Suprapubic skin (tissue), 4 donors: ENCODE data around the gene IKZF4. TPM values are rescaled to one million over a fixed set of nuclear protein-coding genes. Genes with fewer than 3 reads are reported as not detected.
"Not testable (repeated sequence)": the region's sequence is repeated elsewhere in the genome, so short reads cannot be mapped to it uniquely, and the experiment has no call there.

Source experiments
- DNase-seq, 2 donors: peaks; one replicate each; pipeline ENCODE4 v3.0.0-alpha.2; 2019; ENCODE audit warnings: low spot score in 2 of 2
- H3K27ac ChIP-seq: fragments of 200-600 bp; sonication (generic); one replicate; pipeline ENCODE4 v1.5.1; 2019
- H3K27me3 ChIP-seq: fragments of 200-600 bp; sonication (generic); one replicate; pipeline ENCODE4 v1.5.1; 2019
- H3K36me3 ChIP-seq: fragments of 200-600 bp; sonication (generic); one replicate; pipeline ENCODE4 v1.5.1; 2019
- H3K4me1 ChIP-seq: fragments of 200-600 bp; sonication (generic); one replicate; pipeline ENCODE4 v1.5.1; 2019
- H3K4me3 ChIP-seq: fragments of 200-600 bp; sonication (generic); one replicate; pipeline ENCODE4 v1.5.1; 2019; ENCODE audit warnings: mild to moderate bottlenecking
- H3K9me3 ChIP-seq: fragments of 200-600 bp; sonication (generic); one replicate; pipeline ENCODE4 v1.5.1; 2019
- CTCF ChIP-seq, 2 donors: fragments of 200-600 bp in 1 of 2; fragments of 450-650 bp in 1 of 2; sonication (generic) in 1 of 2; IDR thresholded peaks; one replicate each; pipeline ENCODE4 v1.5.1; 2016 to 2019; ENCODE audit warnings: antibody characterized with exemption in 2 of 2, mild to moderate bottlenecking in 1 of 2, moderate library complexity in 1 of 2
- EP300 ChIP-seq: sonication (generic); formaldehyde crosslinking; IDR thresholded peaks from one replicate; pipeline ENCODE4 v1.6.1; 2017; ENCODE audit warnings: antibody characterized with exemption
- POLR2A ChIP-seq, 2 donors: fragments of 450-650 bp; IDR thresholded peaks; one replicate each; pipeline ENCODE4 v1.6.1; 2017; ENCODE audit warnings: antibody characterized with exemption in 2 of 2, mild to moderate bottlenecking in 2 of 2, moderate library complexity in 2 of 2
- POLR2AphosphoS5 ChIP-seq, 3 donors: sonication (generic); formaldehyde crosslinking; IDR thresholded peaks; one replicate each; pipeline ENCODE4 v1.6.1; 2017; ENCODE audit warnings: antibody characterized with exemption in 3 of 3
- WGBS: methylation state at CpG from one replicate; pipeline ENCODE4 v1.1.5; 2018; 5-methylcytosine and 5-hydroxymethylcytosine counted together
- total RNA-seq, 4 donors: library from RNA; depleted of rRNA; stranded (reverse); fragments of >200 nt; gene quantifications; one replicate each; pipeline ENCODE4 v1.1.0, GENCODE V29; 2016

Gene IKZF4
- total RNA-seq, 4 donors from 2014 or later: 3.2 to 10.5 (median 3.8) TPM

DNA sequence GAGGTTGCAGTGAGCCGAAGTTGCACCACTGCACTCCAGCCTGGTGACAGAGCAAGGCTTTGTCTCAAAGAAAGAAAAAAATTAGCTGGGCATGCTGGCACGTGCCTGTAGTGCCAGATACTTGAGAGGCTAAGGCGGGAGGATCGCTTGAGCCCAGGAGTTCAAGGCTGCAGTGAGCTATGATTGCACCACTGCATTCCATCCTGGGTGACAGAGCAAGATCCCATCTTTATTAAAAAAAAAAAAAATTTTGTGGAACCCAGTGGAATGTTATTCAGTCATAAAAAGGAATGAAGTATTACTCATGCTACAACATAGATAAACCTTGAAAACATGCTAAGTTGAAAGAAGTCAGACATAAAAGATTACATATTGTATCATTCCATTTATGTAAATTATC is 50.8 kb downstream of the IKZF4 start:
- H3K27ac ChIP-seq: no peak overlapping the region
- H3K27me3 ChIP-seq: no peaks in the 10 kb centered on the region
- no peak for DNase-seq
- H3K4me1 ChIP-seq: no peaks in the 10 kb centered on the region
- H3K9me3 ChIP-seq: no peaks in the 10 kb centered on the region
- TF ChIP-seq POLR2AphosphoS5 (IDR thresholded peaks at IDR 0.05) (no peak), CTCF (IDR thresholded peaks at IDR 0.05) (no peak), POLR2A (IDR thresholded peaks at IDR 0.05) (no peak), EP300 (no peak)
- no peaks in the 10 kb centered on the region for H3K36me3 ChIP-seq
- H3K4me3 ChIP-seq: no peak overlapping the region
- WGBS: 65% methylated on average over 4 of the region's 4 CpGs

DNA sequence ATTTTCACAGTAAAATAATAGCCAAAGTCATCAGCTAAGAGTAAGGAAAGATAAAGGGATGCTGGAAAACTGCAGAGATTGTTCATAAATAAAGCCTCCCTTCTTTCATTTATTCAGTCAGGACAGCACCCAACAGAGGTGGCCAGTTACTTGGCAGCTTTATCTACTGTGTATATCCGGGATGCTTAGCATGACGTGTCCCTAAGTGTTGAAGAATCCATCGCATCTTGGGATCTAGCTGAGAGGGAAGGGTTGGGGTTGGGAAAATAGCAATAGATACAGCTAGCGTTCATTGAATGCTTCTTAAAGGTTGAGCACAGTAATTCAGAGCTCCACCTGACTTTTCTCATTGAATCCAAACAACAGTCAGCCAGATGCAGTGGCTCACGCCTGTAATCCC is 53.6 kb downstream of the IKZF4 start:
- no peaks in the 10 kb centered on the region for H3K27me3 ChIP-seq
- WGBS: 86% methylated on average over 5 of the region's 5 CpGs
- H3K4me3 ChIP-seq: no peak overlapping the region
- H3K27ac ChIP-seq: no peak overlapping the region
- no peak for DNase-seq
- no peaks in the 10 kb centered on the region for H3K36me3 ChIP-seq
- no peaks in the 10 kb centered on the region for H3K9me3 ChIP-seq
- peaks cover 9% of the 10 kb centered on the region for H3K4me1 ChIP-seq
- TF ChIP-seq POLR2AphosphoS5 (IDR thresholded peaks at IDR 0.05) (no peak), CTCF (IDR thresholded peaks at IDR 0.05) (no peak)

DNA sequence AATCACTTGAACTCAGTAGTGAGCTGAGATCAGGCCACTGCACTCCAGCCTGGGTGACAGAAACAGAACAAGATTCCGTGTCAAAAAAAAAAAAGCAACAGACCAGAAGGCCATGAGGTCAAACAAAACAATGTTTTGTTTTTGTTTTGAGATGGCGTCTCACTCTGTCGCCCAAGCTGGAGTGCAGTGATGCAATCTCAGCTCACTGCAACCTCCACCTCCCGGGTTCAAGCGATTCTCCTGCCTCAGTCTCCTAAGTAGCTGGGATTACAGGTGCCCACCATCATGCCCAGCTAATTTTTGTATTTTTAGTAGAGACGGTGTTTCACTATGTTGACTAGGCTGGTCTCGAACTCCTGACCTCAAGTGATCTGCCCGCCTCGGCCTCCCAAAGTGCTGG is 57.1 kb downstream of the IKZF4 start:
- H3K4me1 ChIP-seq: peaks cover 31% of the 10 kb centered on the region
- not testable (repeated sequence) for H3K27me3 ChIP-seq, H3K27ac ChIP-seq, H3K9me3 ChIP-seq, H3K36me3 ChIP-seq, DNase-seq, H3K4me3 ChIP-seq
- 82% methylated on average over 9 of the region's 9 CpGs for WGBS

GRCh38 chr12:56078427-56078826 is 57.6 kb downstream of the IKZF4 start:
- 58% methylated on average over 1 of the region's 1 CpG for WGBS
- no peaks in the 10 kb centered on the region for H3K27me3 ChIP-seq
- H3K36me3 ChIP-seq: no peaks in the 10 kb centered on the region
- no peak for TF ChIP-seq CTCF (IDR thresholded peaks at IDR 0.05)
- no peak for TF ChIP-seq EP300
- peaks cover 31% of the 10 kb centered on the region for H3K4me1 ChIP-seq
- H3K4me3 ChIP-seq: peak overlapping the region; percentile 79
- H3K27ac ChIP-seq: peak overlapping the region; percentile 95
- DNase-seq: no peak
- no peaks in the 10 kb centered on the region for H3K9me3 ChIP-seq

- H3K36me3 ChIP-seq: no peaks in the 10 kb centered on the region
- H3K4me3 ChIP-seq: peak overlapping the region; percentile 79
- DNase-seq: peak; percentile 94 to 95
- H3K27me3 ChIP-seq: no peaks in the 10 kb centered on the region
- peaks cover 31% of the 10 kb centered on the region for H3K4me1 ChIP-seq
- peak overlapping the region; percentile 95 for H3K27ac ChIP-seq
- 7% methylated on average over 13 of the region's 50 CpGs for WGBS
- TF ChIP-seq EP300 (no peak), CTCF (IDR thresholded peaks at IDR 0.05) (peak; percentile 64 to 83), POLR2A (IDR thresholded peaks at IDR 0.05) (no peak)
- H3K9me3 ChIP-seq: no peaks in the 10 kb centered on the region
Measured at GRCh38 chr12:56078931-56079722, 58.3 kb downstream of the IKZF4 start.
